T-helper 17 cell (primary cell): Measurements from ENCODE around the gene ROR1. TPM values are rescaled to one million over a fixed set of nuclear protein-coding genes. Genes with fewer than 3 reads are reported as not detected.
"Not testable (repeated sequence)": the region's sequence is repeated elsewhere in the genome, so short reads cannot be mapped to it uniquely, and the experiment has no call there.

Experiments used
- ATAC-seq: fragments of 150-1000 bp; cut with Tn5 transposase; 2 replicates; pipeline ENCODE4 v1.10.0; 2021; ENCODE audit warnings: mild to moderate bottlenecking, moderate library complexity
- DNase-seq, 3 donors: peaks; one replicate each; pipeline versions ENCODE4 v3.0.0 to v3.0.0-alpha.2; 2020 to 2021
- H3K9me3 ChIP-seq: one replicate; pipeline ENCODE4 v1.7.0; 2013; ENCODE audit warnings: low read length, mild to moderate bottlenecking; ENCODE audit not compliant: control insufficient read depth, poor library complexity, severe bottlenecking
- H3K27ac Mint-ChIP-seq: one replicate; pipeline ENCODE4 v1.8.0; 2022; ENCODE audit warnings: mild to moderate bottlenecking, moderate library complexity, mixed read lengths
- H3K27me3 Mint-ChIP-seq: one replicate; pipeline ENCODE4 v1.8.0; 2022; ENCODE audit warnings: mixed read lengths
- H3K36me3 Mint-ChIP-seq: one replicate; pipeline ENCODE4 v1.8.0; 2022; ENCODE audit warnings: low read depth, mixed read lengths
- H3K4me1 Mint-ChIP-seq: one replicate; pipeline ENCODE4 v1.8.0; 2022; ENCODE audit warnings: mild to moderate bottlenecking, mixed read lengths
- H3K4me3 Mint-ChIP-seq: one replicate; pipeline ENCODE4 v1.8.0; 2022; ENCODE audit warnings: mild to moderate bottlenecking, moderate library complexity, mixed read lengths
- total RNA-seq, 4 donors: library from RNA in 2 of 4; stranded (reverse) in 2 of 4; gene quantifications; one replicate each; pipeline ENCODE4 v1.2.3 and lab custom pipeline; 2022 to 2026

Gene ROR1
- total RNA-seq, 2 donors from 2014 or later, result not detected

- ATAC-seq, result no peak
- Mint-ChIP-seq H3K4me1 (no peaks in the 10 kb centered on the region), H3K27ac (no peak overlapping the region), H3K36me3 (no peaks in the 10 kb centered on the region), H3K27me3 (peaks cover 22% of the 10 kb centered on the region), H3K4me3 (no peak overlapping the region)
- H3K9me3 ChIP-seq, result no peaks in the 10 kb centered on the region
- DNase-seq, result no peak
These were observed 51.3 kb downstream of the ROR1 start for GRCh38 chr1:63825111-63825510.

GRCh38 chr1:63826246-63826861, 52.5 kb downstream of the ROR1 start:
- not testable (repeated sequence) for H3K4me3 Mint-ChIP-seq, DNase-seq, H3K36me3 Mint-ChIP-seq, H3K4me1 Mint-ChIP-seq, ATAC-seq, H3K9me3 ChIP-seq, H3K27ac Mint-ChIP-seq
- H3K27me3 Mint-ChIP-seq, result peaks cover 21% of the 10 kb centered on the region

DNA sequence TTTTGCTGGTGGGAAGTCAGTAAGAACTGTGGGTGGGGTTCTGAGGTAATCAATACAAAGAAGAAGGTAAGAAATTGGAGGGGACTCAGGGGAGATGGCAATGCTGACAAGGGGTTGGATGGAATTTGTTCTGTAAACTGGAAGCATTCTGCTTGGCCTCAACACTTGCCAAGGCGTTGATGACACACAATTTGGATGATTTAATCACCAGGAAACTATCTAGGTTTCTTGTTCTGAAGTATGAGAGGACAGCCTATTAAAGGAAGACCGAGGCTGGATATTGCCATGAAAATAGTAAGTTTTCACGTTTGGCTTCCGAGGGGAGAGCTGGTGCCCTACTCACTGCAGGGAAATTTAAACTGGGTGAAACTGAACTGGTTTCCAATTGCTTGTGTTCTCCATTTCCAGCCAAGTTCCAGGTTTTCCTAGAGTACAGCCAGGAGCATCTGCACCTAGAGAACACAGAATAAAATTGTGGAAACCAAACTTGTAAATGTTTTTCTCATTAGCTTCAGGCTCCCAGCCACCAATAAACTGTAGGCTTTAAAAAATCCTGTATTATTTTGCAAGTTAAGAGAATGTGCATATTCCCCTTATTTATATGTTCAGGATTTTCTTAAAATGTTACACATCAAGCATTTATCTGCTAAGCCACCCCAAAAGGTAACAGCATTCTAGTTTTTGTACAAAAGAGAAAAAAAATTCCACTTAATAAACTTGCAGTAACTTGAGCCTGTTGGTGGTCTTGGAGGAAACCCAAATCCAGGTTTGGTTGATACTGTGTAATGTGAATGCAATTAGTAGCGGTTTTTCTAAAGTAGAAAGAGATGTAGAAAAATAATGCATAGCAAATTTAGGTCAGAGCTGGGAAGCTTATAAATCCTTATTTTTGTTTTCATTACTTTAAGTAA, 53.8 kb downstream of the ROR1 start:
- ATAC-seq (no peak), DNase-seq (no peak)
- Mint-ChIP-seq H3K4me3 (no peak overlapping the region), H3K36me3 (no peaks in the 10 kb centered on the region), H3K27ac (no peak overlapping the region), H3K4me1 (no peaks in the 10 kb centered on the region), H3K27me3 (peaks cover 21% of the 10 kb centered on the region)
- H3K9me3 ChIP-seq, result no peaks in the 10 kb centered on the region

GRCh38 chr1:63828322-63829044, 54.7 kb downstream of the ROR1 start:
- Mint-ChIP-seq H3K4me1 (no peaks in the 10 kb centered on the region), H3K4me3 (no peak overlapping the region), H3K36me3 (no peaks in the 10 kb centered on the region), H3K27me3 (peaks cover 27% of the 10 kb centered on the region), H3K27ac (no peak overlapping the region)
- no peak for ATAC-seq
- no peak for DNase-seq
- H3K9me3 ChIP-seq, result no peaks in the 10 kb centered on the region

DNA sequence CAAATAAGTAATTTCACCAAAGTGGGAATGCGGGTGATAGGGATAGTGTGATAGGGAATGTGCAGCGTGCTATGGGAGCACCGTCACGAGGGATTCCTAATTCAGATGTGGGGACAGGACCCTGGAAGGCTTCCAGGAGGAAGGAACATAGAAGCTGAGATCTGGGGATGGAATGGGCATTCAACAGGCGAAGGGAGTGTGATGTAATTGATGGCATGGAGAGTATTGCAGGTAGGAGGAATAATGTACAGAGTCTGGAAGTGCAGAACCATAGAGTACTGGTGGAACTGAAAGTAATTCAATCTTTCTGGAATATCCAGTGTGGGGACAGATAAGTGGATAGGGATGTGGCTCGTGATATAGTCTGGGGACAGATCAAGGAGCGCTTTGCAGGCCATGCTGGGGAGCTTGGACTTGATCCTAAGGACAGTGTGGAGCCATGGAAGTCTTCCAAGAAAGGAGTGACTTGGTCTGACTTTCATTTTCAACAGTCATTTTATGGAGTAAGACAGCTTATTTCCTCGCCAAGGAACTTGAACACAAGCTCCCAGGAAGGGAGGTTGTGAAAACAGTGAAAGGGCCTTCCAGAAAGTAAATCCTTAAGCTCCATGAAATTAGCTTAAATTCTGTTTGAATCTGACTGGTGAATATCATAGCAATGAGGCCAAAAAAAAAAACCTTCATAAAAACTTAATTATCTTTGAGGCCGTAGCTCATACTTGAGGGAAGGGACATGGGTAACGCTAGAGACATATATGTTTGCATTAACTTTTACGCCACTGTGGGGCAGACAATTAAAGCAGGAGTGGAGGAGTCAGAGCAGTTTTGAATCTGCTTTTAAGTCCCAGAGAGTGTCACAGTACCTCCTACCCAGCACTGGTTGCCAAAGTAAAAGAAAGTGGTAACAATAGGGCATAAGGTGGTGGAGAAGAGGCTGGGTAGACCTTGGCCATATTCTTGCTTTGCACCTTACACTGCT, 55.8 kb downstream of the ROR1 start:
- H3K9me3 ChIP-seq, result no peaks in the 10 kb centered on the region
- H3K27me3 Mint-ChIP-seq, result peaks cover 30% of the 10 kb centered on the region
- no peak for DNase-seq
- H3K36me3 Mint-ChIP-seq, result no peaks in the 10 kb centered on the region
- no peaks in the 10 kb centered on the region for H3K4me1 Mint-ChIP-seq
- no peak overlapping the region for H3K4me3 Mint-ChIP-seq
- no peak for ATAC-seq
- no peak overlapping the region for H3K27ac Mint-ChIP-seq

- no peaks in the 10 kb centered on the region for H3K9me3 ChIP-seq
- peaks cover 39% of the 10 kb centered on the region for H3K27me3 Mint-ChIP-seq
- no peaks in the 10 kb centered on the region for H3K36me3 Mint-ChIP-seq
- H3K4me3 Mint-ChIP-seq, result no peak overlapping the region
- ATAC-seq (no peak), DNase-seq (no peak)
- H3K27ac Mint-ChIP-seq, result no peak overlapping the region
- H3K4me1 Mint-ChIP-seq, result no peaks in the 10 kb centered on the region
These were observed 57.6 kb downstream of the ROR1 start for GRCh38 chr1:63831409-63831808.

DNA sequence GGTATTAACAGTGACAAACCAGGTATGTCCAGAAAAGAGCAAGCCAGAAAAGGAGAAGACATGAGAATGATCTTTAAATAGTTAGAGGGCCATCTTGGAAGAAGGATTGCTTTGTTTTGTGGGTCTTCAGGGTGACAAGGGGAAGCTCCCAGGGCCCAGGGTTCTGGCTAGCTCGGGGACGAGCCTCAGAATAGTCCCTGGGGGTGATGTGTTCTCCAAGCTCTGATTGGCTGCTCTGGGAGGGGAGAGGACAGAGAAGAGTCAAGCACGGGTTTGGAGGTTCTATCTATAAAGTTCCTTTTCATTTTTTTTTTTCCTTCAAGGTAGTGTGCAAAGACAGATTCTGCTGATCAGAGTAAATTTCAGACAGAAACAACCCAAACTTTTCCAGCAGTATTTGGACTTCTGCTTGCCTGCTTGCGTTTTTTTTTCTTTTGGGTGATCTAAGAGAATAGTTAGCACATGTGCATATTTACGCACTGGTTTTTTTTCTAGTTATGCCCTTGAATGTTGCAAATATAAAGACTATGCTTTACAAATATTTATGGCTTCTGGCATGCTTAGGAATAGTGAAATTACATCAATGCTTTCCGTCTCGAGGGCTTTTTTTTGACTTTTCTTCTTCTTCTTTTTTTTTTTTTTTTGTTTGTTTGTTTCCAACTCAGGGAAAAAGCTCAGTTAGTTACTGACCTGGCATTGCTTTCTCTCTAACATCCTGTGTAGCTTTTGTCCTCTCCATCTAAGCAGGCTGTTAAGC, 59.7 kb downstream of the ROR1 start:
- H3K9me3 ChIP-seq, result no peaks in the 10 kb centered on the region
- DNase-seq (no peak), ATAC-seq (no peak)
- H3K27me3 Mint-ChIP-seq, result peaks cover 38% of the 10 kb centered on the region
- no peaks in the 10 kb centered on the region for H3K4me1 Mint-ChIP-seq
- no peaks in the 10 kb centered on the region for H3K36me3 Mint-ChIP-seq
- no peak overlapping the region for H3K27ac Mint-ChIP-seq
- H3K4me3 Mint-ChIP-seq, result no peak overlapping the region

DNA sequence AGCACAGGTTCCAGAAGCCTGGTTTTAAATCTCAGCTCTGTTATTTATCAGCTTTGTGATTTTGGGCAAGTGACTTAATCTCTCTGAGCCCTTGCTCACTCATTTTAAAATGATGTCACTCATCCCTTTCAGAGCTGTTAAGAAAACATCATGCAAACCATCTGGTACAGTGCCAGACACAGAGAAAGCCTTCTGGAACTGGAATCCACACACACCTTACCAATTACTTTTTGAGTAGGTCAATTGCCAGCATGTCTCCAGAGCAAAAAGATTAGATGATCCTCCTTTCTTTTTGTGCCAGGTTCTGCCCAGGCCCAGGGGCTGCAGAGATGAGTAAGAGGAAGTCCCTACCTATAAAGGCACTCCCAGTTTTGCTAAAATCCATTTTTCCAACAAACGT, 61.3 kb downstream of the ROR1 start:
- Mint-ChIP-seq H3K4me1 (no peaks in the 10 kb centered on the region), H3K4me3 (no peak overlapping the region), H3K27ac (no peak overlapping the region), H3K36me3 (no peaks in the 10 kb centered on the region), H3K27me3 (peaks cover 22% of the 10 kb centered on the region)
- DNase-seq (no peak), ATAC-seq (no peak)
- H3K9me3 ChIP-seq, result no peaks in the 10 kb centered on the region

DNA sequence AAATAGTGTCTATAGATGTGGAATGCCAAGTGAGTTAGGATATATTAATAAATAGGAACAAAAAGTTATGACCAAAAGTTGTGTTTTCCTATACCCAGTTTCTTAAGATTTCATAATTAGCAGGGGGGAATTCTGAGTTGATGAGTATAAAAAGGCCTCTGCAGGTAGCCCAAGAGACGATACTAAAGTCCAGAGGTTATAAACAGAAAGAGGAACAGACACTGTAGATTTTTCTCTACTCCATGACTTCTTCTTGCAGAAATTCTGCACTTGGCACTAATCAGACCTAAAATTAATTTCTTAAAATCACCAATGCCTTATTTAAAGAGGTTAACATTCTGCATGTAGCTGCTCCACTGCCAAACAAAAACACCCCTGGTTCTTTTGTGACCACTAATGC, 62.6 kb downstream of the ROR1 start:
- Mint-ChIP-seq H3K4me1 (no peaks in the 10 kb centered on the region), H3K36me3 (no peaks in the 10 kb centered on the region), H3K27me3 (peaks cover 23% of the 10 kb centered on the region), H3K4me3 (no peak overlapping the region), H3K27ac (no peak overlapping the region)
- H3K9me3 ChIP-seq, result no peaks in the 10 kb centered on the region
- no peak for DNase-seq
- ATAC-seq, result no peak

DNA sequence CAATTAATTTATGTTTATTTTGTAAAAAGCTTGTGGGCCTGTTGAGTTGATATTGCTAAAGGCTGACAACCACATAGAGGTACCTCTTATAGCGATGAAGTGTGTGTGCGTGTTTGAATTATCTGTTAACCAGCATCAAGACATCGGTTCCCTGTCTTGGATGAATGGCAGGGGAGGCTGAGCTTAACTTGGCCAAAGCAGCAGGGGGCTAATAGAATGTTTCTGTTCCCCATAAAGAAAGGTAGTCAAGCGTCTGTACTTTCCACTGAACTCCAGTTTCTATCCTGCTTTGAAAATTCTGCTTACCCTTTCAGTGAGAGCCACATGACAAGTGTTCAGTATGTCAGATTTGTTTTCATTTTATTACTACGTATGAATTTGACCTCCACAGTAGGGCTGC, 63.0 kb downstream of the ROR1 start:
- no peaks in the 10 kb centered on the region for H3K4me1 Mint-ChIP-seq
- H3K36me3 Mint-ChIP-seq, result no peaks in the 10 kb centered on the region
- H3K4me3 Mint-ChIP-seq, result no peak overlapping the region
- no peaks in the 10 kb centered on the region for H3K9me3 ChIP-seq
- ATAC-seq, result no peak
- no peak overlapping the region for H3K27ac Mint-ChIP-seq
- no peak for DNase-seq
- peaks cover 25% of the 10 kb centered on the region for H3K27me3 Mint-ChIP-seq

- no peak overlapping the region for H3K27ac Mint-ChIP-seq
- H3K9me3 ChIP-seq, result no peaks in the 10 kb centered on the region
- H3K27me3 Mint-ChIP-seq, result peaks cover 42% of the 10 kb centered on the region
- H3K4me1 Mint-ChIP-seq, result no peaks in the 10 kb centered on the region
- DNase-seq, result no peak
- no peaks in the 10 kb centered on the region for H3K36me3 Mint-ChIP-seq
- ATAC-seq, result no peak
- H3K4me3 Mint-ChIP-seq, result no peak overlapping the region
These were observed 69.2 kb downstream of the ROR1 start for GRCh38 chr1:63843010-63843409.

DNA sequence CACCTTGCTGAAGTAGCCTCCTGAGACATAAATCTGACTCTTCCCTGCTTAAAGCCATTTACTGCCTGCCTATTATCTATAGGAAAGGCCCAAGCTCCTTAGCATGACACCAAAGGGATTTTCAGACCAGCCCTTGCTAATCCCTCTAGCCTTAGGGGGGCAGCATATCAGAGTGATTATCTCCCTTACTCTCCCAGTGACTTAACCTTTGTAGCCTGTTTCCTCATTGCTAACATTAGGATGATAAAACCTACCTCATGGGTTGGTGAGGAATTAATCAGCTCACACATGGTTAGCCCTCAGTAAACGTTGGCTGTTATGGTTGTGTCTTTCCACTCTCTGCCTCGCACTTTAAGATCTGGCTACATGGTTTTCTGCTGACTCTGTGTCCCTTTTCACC, 70.1 kb downstream of the ROR1 start:
- no peak for DNase-seq
- ATAC-seq, result no peak
- Mint-ChIP-seq H3K4me3 (no peak overlapping the region), H3K27me3 (peaks cover 42% of the 10 kb centered on the region), H3K27ac (no peak overlapping the region), H3K4me1 (no peaks in the 10 kb centered on the region), H3K36me3 (no peaks in the 10 kb centered on the region)
- no peaks in the 10 kb centered on the region for H3K9me3 ChIP-seq
